ENCODE results near the gene DTNB.

DTNB gene

GRCh38 chr2:25504266-25504665 lies 169.1 kb downstream of the DTNB start:
- no peak for DNase-seq (ENCODE audit: low read depth)
- no peak overlapping the region for H3K4me3 ChIP-seq (ENCODE audit: low read depth, low read length)
- no peak for TF ChIP-seq CTCF (IDR thresholded peaks at IDR 0.05; ENCODE audit: low read depth, low read length, missing control alignments)
- in situ Hi-C loops (cut with HindIII; ENCODE audit: low sequenced_read_pairs): no loop called here

GRCh38 chr2:25499157-25499556 lies 174.2 kb downstream of the DTNB start:
- no peak for DNase-seq (ENCODE audit: low read depth)
- H3K4me3 ChIP-seq (ENCODE audit: low read depth, low read length): no peak overlapping the region
- TF ChIP-seq CTCF (IDR thresholded peaks at IDR 0.05; ENCODE audit: low read depth, low read length, missing control alignments): no peak
- in situ Hi-C loops (cut with HindIII; ENCODE audit: low sequenced_read_pairs): no loop called here

DNA sequence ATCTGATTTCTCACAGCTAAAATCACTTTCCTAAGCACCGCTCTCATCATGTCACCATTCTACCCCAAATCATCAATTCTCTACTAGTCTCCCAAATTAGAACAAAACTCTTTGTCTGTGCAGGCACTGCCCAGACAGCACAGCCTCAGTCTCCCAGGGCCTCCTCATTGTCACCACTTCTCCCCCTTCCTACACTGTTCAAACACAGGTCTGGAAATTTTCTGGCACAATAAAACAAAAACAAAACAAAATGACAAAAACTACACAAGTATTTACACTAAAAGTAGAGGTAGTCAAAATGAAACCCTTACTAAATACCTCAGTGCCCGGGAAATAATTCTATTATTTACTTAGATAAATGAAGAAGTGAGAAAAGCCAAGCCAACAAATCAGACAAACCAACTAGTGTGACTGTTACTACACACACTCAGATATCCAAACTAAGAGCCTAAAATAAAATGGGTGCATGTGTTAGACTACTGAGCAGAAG lies 175.4 kb downstream of the DTNB start:
- no peak overlapping the region for H3K4me3 ChIP-seq (ENCODE audit: low read depth, low read length)
- in situ Hi-C loops (cut with HindIII; ENCODE audit: low sequenced_read_pairs): no loop called here
- no peak for DNase-seq (ENCODE audit: low read depth)
- TF ChIP-seq CTCF (IDR thresholded peaks at IDR 0.05; ENCODE audit: low read depth, low read length, missing control alignments): no peak

DNA sequence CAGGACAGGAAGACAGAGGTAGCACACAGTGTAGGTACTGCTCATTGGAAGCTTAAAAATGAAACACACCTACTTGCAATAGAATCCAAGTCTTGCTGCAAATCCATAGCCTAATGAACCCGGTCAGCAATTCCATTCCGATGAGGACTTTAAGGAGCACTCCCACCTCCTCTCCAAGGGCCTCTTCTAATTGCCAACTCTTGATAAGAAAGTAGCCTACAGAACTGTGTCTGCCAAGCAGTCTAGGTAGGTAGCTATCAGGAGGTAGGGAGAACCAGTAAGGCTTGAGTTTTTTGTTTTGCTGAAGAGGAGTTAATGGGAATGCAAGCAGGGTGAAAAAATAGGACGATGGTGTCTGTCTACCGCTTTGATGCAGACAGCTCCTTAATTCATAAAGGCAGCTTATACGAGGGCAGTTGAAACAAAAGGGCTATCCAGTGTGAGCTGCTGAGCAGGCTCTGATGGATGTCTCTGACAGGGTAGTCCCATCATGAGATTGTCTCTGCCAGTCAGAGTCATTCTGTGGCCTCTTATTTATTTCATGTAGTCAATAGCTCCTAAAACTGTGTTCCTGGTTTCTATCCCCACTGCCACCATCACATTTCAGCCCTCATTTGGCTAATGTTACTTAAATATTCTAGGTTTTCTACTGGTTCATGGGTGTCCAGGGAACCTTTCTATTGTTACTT lies 176.0 kb downstream of the DTNB start:
- no peak overlapping the region for H3K4me3 ChIP-seq (ENCODE audit: low read depth, low read length)
- in situ Hi-C loops (cut with HindIII; ENCODE audit: low sequenced_read_pairs): no loop called here
- no peak for TF ChIP-seq CTCF (IDR thresholded peaks at IDR 0.05; ENCODE audit: low read depth, low read length, missing control alignments)
- no peak for DNase-seq (ENCODE audit: low read depth)

GRCh38 chr2:25494616-25495015 lies 178.8 kb downstream of the DTNB start:
- in situ Hi-C loops (cut with HindIII; ENCODE audit: low sequenced_read_pairs): no loop called here
- DNase-seq (ENCODE audit: low read depth): peak; percentile 82
- no peak for TF ChIP-seq CTCF (IDR thresholded peaks at IDR 0.05; ENCODE audit: low read depth, low read length, missing control alignments)
- no peak overlapping the region for H3K4me3 ChIP-seq (ENCODE audit: low read depth, low read length)

GRCh38 chr2:25493207-25493606 lies 180.2 kb downstream of the DTNB start:
- no peak overlapping the region for H3K4me3 ChIP-seq (ENCODE audit: low read depth, low read length)
- TF ChIP-seq CTCF (IDR thresholded peaks at IDR 0.05; ENCODE audit: low read depth, low read length, missing control alignments): no peak
- DNase-seq (ENCODE audit: low read depth): no peak
- in situ Hi-C loops (cut with HindIII; ENCODE audit: low sequenced_read_pairs): no loop called here
